Smooth muscle cell (in vitro differentiated cells): ENCODE results near the gene FTL. TPM values are rescaled to one million over a fixed set of nuclear protein-coding genes. Genes with fewer than 3 reads are reported as not detected.
A peak's percentile ranks its signal among the peaks of the same experiment; 100 is the strongest.

Source experiments
- DNase-seq: peaks from one replicate; lab custom pipeline; 2025; ENCODE audit not compliant: unreplicated experiment; lab: John Stamatoyannopoulos, UW
- H2AFZ ChIP-seq: fragments of 200-600 bp; sonication (generic); 2 replicates; pipeline ENCODE4 v1.6.0; 2016; ENCODE audit warnings: antibody characterized with exemption, low read depth, mild to moderate bottlenecking
- H3F3A ChIP-seq: fragments of 200-600 bp; sonication (generic); 2 replicates; pipeline ENCODE4 v1.6.0; 2017; ENCODE audit warnings: antibody characterized with exemption, low read depth
- H3K27ac ChIP-seq: fragments of 200-600 bp; sonication (generic); 2 replicates; pipeline ENCODE4 v1.5.1; 2016; ENCODE audit warnings: low read depth, mild to moderate bottlenecking
- H3K27me3 ChIP-seq: fragments of 200-600 bp; sonication (generic); 2 replicates; pipeline ENCODE4 v1.6.1; 2016; ENCODE audit warnings: low read depth, mild to moderate bottlenecking
- H3K36me3 ChIP-seq: fragments of 200-600 bp; sonication (generic); 2 replicates; pipeline ENCODE4 v1.5.1; 2016; ENCODE audit warnings: low read depth
- H3K4me1 ChIP-seq: fragments of 200-600 bp; sonication (generic); 2 replicates; pipeline ENCODE4 v1.5.1; 2016; ENCODE audit warnings: low read depth
- H3K4me2 ChIP-seq: fragments of 200-600 bp; sonication (generic); 2 replicates; pipeline ENCODE4 v1.6.0; 2016; ENCODE audit warnings: mild to moderate bottlenecking
- H3K4me3 ChIP-seq: fragments of 200-600 bp; sonication (generic); 2 replicates; pipeline ENCODE4 v1.5.1; 2016; ENCODE audit warnings: mild to moderate bottlenecking
- H3K79me2 ChIP-seq: fragments of 200-600 bp; sonication (generic); 2 replicates; pipeline ENCODE4 v1.6.0; 2016; ENCODE audit warnings: low read depth, mild to moderate bottlenecking
- H3K9ac ChIP-seq: fragments of 200-600 bp; sonication (generic); 2 replicates; pipeline ENCODE4 v1.6.0; 2016; ENCODE audit warnings: low read depth
- H3K9me3 ChIP-seq: fragments of 200-600 bp; sonication (generic); replicated peaks from 2 replicates; pipeline ENCODE4 v1.5.1; 2016; ENCODE audit warnings: low read depth
- H4K20me1 ChIP-seq: fragments of 200-600 bp; sonication (generic); 2 replicates; pipeline ENCODE4 v1.6.0; 2016; ENCODE audit warnings: low read depth
- CTCF ChIP-seq: fragments of 200-600 bp; sonication (generic); IDR thresholded peaks from 2 replicates; pipeline ENCODE4 v1.5.1; 2017; ENCODE audit warnings: borderline replicate concordance, mild to moderate bottlenecking, antibody characterized with exemption; ENCODE audit not compliant: insufficient read depth, poor library complexity, severe bottlenecking
- WGBS: methylation state at CpG from one replicate; pipeline ENCODE4 v1.1.7; 2016; ENCODE audit warnings: low lambda C conversion rate; 5-methylcytosine and 5-hydroxymethylcytosine counted together
- microRNA-seq: library from miRNA; unstranded; fragments of <30 nt; microRNA quantifications from one replicate; pipeline ENCODE4, GENCODE V29; 2016; ENCODE audit warnings: borderline number of aligned reads
- polyA plus RNA-seq: library from polyadenylated mRNA; unstranded; fragments of >200 nt; fragmentation: Nextera tagmentation; extraction: Ambion mirVana; gene quantifications from 2 replicates; pipeline ENCODE4 v1.2.1, GENCODE V29; 2016
- small RNA-seq: library from RNA; depleted of rRNA; stranded (forward); fragments of <200 nt; gene quantifications from one replicate; pipeline ENCODE3, GENCODE V24; 2014
- total RNA-seq: library from RNA; depleted of rRNA; stranded (reverse); fragments of >200 nt; gene quantifications from 2 replicates; pipeline ENCODE4 v1.2.3, GENCODE V29; 2014

The FTL gene
- total and polyA plus RNA-seq, 2 experiments from 2014 or later, result 5,904 to 12,053 TPM

GRCh38 chr19:49014123-49014869 lies 49.2 kb downstream of the FTL start:
- Histone ChIP-seq H3K79me2 (no peaks in the 10 kb centered on the region), H2AFZ (no peak overlapping the region), H3K4me3 (no peak overlapping the region), H3K4me2 (no peak overlapping the region), H3F3A (no peaks in the 10 kb centered on the region), H3K4me1 (no peaks in the 10 kb centered on the region), H3K9ac (no peak overlapping the region), H4K20me1 (no peaks in the 10 kb centered on the region), H3K27me3 (peaks cover 6% of the 10 kb centered on the region), H3K9me3 (no peaks in the 10 kb centered on the region), H3K27ac (no peak overlapping the region), H3K36me3 (no peaks in the 10 kb centered on the region)
- DNase-seq, result no peak
- TF ChIP-seq CTCF, result no peak
- 92% methylated on average over 32 of the region's 32 CpGs for WGBS

- Histone ChIP-seq H2AFZ (no peak overlapping the region), H3K9ac (no peak overlapping the region), H3K4me1 (no peaks in the 10 kb centered on the region), H3K79me2 (no peaks in the 10 kb centered on the region), H3K9me3 (no peaks in the 10 kb centered on the region), H4K20me1 (no peaks in the 10 kb centered on the region), H3K27ac (no peak overlapping the region), H3K4me2 (no peak overlapping the region), H3K4me3 (no peak overlapping the region), H3K36me3 (no peaks in the 10 kb centered on the region), H3F3A (no peaks in the 10 kb centered on the region), H3K27me3 (peaks cover 6% of the 10 kb centered on the region)
- 94% methylated on average over 18 of the region's 18 CpGs for WGBS
- no peak for DNase-seq
- no peak for TF ChIP-seq CTCF
Measured at GRCh38 chr19:49014870-49015255, 49.8 kb downstream of the FTL start.

- DNase-seq, result no peak
- Histone ChIP-seq H3K9me3 (no peaks in the 10 kb centered on the region), H2AFZ (no peak overlapping the region), H3K27ac (no peak overlapping the region), H4K20me1 (no peaks in the 10 kb centered on the region), H3K4me1 (no peaks in the 10 kb centered on the region), H3F3A (no peaks in the 10 kb centered on the region), H3K4me3 (no peak overlapping the region), H3K4me2 (no peak overlapping the region), H3K36me3 (no peaks in the 10 kb centered on the region), H3K79me2 (no peaks in the 10 kb centered on the region), H3K9ac (no peak overlapping the region), H3K27me3 (peaks cover 6% of the 10 kb centered on the region)
- no peak for TF ChIP-seq CTCF
- WGBS, result 99% methylated on average over 23 of the region's 29 CpGs
Measured at GRCh38 chr19:49016067-49016839, 51.1 kb downstream of the FTL start.

Small RNAs within 50 kb of the gene (microRNA-seq; reads per million reads assigned to microRNA genes)
- gene MIR6798, result not detected

Small RNAs within 50 kb of the gene (small RNA-seq; reads per million reads assigned to genes)
- gene AC026803.1 (0.18 reads per million), gene MIR6798 (0.26 reads per million, percentile 2 among the genes with 10 or more reads in this experiment)

Other genes starting within 250 kb of the FTL start
- gene MAMSTR, start 245.6 kb upstream of the FTL start, total RNA-seq, result 0.22 and 0.58 TPM in 2 replicates
- gene MAMSTR, start 245.6 kb upstream of the FTL start, polyA plus RNA-seq, result 3.2 and 3.9 TPM in 2 replicates
- 0.27 and 0.81 TPM in 2 replicates for gene RASIP1, start 224.7 kb upstream of the FTL start, total RNA-seq
- 2.7 and 3.5 TPM in 2 replicates for gene RASIP1, start 224.7 kb upstream of the FTL start, polyA plus RNA-seq
- gene IZUMO1, start 218.4 kb upstream of the FTL start, total RNA-seq, result 0.45 TPM in 1 of 2 replicates, not detected in the other
- gene IZUMO1, start 218.4 kb upstream of the FTL start, polyA plus RNA-seq, result not detected in 2 replicates
- gene FUT1, start 212.7 kb upstream of the FTL start, total RNA-seq, result 0.58 TPM in 2 replicates
- gene FUT1, start 212.7 kb upstream of the FTL start, polyA plus RNA-seq, result 0.51 and 1.8 TPM in 2 replicates
- gene FGF21, start 209.8 kb upstream of the FTL start, total RNA-seq, result not detected in 2 replicates
- gene FGF21, start 209.8 kb upstream of the FTL start, polyA plus RNA-seq, result not detected in 2 replicates
- gene BCAT2, start 154.3 kb upstream of the FTL start, total RNA-seq, result 11.8 and 24.9 TPM in 2 replicates
- gene BCAT2, start 154.3 kb upstream of the FTL start, polyA plus RNA-seq, result 30.9 and 45.4 TPM in 2 replicates
- 14.8 and 19.3 TPM in 2 replicates for gene HSD17B14, start 128.8 kb upstream of the FTL start, total RNA-seq
- 16.4 and 16.9 TPM in 2 replicates for gene HSD17B14, start 128.8 kb upstream of the FTL start, polyA plus RNA-seq
- gene PLEKHA4, start 96.7 kb upstream of the FTL start, total RNA-seq, result 2.6 and 4.4 TPM in 2 replicates
- gene PLEKHA4, start 96.7 kb upstream of the FTL start, polyA plus RNA-seq, result 32.6 and 39.2 TPM in 2 replicates
- gene PPP1R15A, start 92.9 kb upstream of the FTL start, total RNA-seq, result 88.5 and 99.3 TPM in 2 replicates
- gene PPP1R15A, start 92.9 kb upstream of the FTL start, polyA plus RNA-seq, result 339 and 357 TPM in 2 replicates
- gene TULP2, start 66.6 kb upstream of the FTL start, total RNA-seq, result 0.18 TPM in 1 of 2 replicates, not detected in the other
- 1.2 and 1.8 TPM in 2 replicates for gene TULP2, start 66.6 kb upstream of the FTL start, polyA plus RNA-seq
- 146 and 221 TPM in 2 replicates for gene NUCB1, start 65.0 kb upstream of the FTL start, total RNA-seq
- gene NUCB1, start 65.0 kb upstream of the FTL start, polyA plus RNA-seq, result 292 and 329 TPM in 2 replicates
- gene DHDH, start 31.6 kb upstream of the FTL start, total RNA-seq, result 0.27 TPM in 1 of 2 replicates, not detected in the other
- 0.87 and 1.0 TPM in 2 replicates for gene DHDH, start 31.6 kb upstream of the FTL start, polyA plus RNA-seq
- 42.8 and 124 TPM in 2 replicates for gene BAX, start 10.4 kb upstream of the FTL start, total RNA-seq
- gene BAX, start 10.4 kb upstream of the FTL start, polyA plus RNA-seq, result 153 and 185 TPM in 2 replicates
- 40.8 and 58.1 TPM in 2 replicates for gene GYS1, start 28.0 kb downstream of the FTL start, total RNA-seq
- 75.2 and 82.6 TPM in 2 replicates for gene GYS1, start 28.0 kb downstream of the FTL start, polyA plus RNA-seq
- gene RUVBL2, start 28.6 kb downstream of the FTL start, total RNA-seq, result 74.3 and 89.4 TPM in 2 replicates
- gene RUVBL2, start 28.6 kb downstream of the FTL start, polyA plus RNA-seq, result 117 and 123 TPM in 2 replicates
- gene LHB, start 51.8 kb downstream of the FTL start, total RNA-seq, result not detected in 2 replicates
- gene LHB, start 51.8 kb downstream of the FTL start, polyA plus RNA-seq, result 0.39 TPM in 1 of 2 replicates, not detected in the other
- not detected in 2 replicates for gene CGB3, start 59.0 kb downstream of the FTL start, total RNA-seq
- 0.45 and 1.8 TPM in 2 replicates for gene CGB3, start 59.0 kb downstream of the FTL start, polyA plus RNA-seq
- 2.3 TPM in 1 of 2 replicates, not detected in the other for gene CGB2, start 66.6 kb downstream of the FTL start, total RNA-seq
- gene CGB2, start 66.6 kb downstream of the FTL start, polyA plus RNA-seq, result 1.3 TPM in 1 of 2 replicates, not detected in the other
- not detected in 2 replicates for gene CGB1, start 71.6 kb downstream of the FTL start, total RNA-seq
- gene CGB1, start 71.6 kb downstream of the FTL start, polyA plus RNA-seq, result not detected in 2 replicates
- gene CGB5, start 78.5 kb downstream of the FTL start, total RNA-seq, result 2.5 TPM in 1 of 2 replicates, not detected in the other
- gene CGB5, start 78.5 kb downstream of the FTL start, polyA plus RNA-seq, result 2.0 and 3.4 TPM in 2 replicates
- gene CGB8, start 83.8 kb downstream of the FTL start, total RNA-seq, result not detected in 2 replicates
- gene CGB8, start 83.8 kb downstream of the FTL start, polyA plus RNA-seq, result 1.0 and 7.4 TPM in 2 replicates
- 1.3 and 2.0 TPM in 2 replicates for gene CGB7, start 92.4 kb downstream of the FTL start, total RNA-seq
- gene CGB7, start 92.4 kb downstream of the FTL start, polyA plus RNA-seq, result 2.5 and 7.6 TPM in 2 replicates
- gene NTF4, start 99.5 kb downstream of the FTL start, total RNA-seq, result 1.2 and 1.8 TPM in 2 replicates
- 1.4 and 7.8 TPM in 2 replicates for gene NTF4, start 99.5 kb downstream of the FTL start, polyA plus RNA-seq
- gene KCNA7, start 107.4 kb downstream of the FTL start, total RNA-seq, result not detected in 2 replicates
- gene KCNA7, start 107.4 kb downstream of the FTL start, polyA plus RNA-seq, result 0.08 and 0.18 TPM in 2 replicates
- gene SNRNP70, start 120.1 kb downstream of the FTL start, total RNA-seq, result 164 and 200 TPM in 2 replicates
- gene SNRNP70, start 120.1 kb downstream of the FTL start, polyA plus RNA-seq, result 206 and 216 TPM in 2 replicates
- 11.7 and 16.5 TPM in 2 replicates for gene LIN7B, start 149.1 kb downstream of the FTL start, total RNA-seq
- 24.7 and 30.7 TPM in 2 replicates for gene LIN7B, start 149.1 kb downstream of the FTL start, polyA plus RNA-seq
- gene C19orf73, start 153.8 kb downstream of the FTL start, total RNA-seq, result 0.54 and 2.9 TPM in 2 replicates
- 0.74 and 1.7 TPM in 2 replicates for gene C19orf73, start 153.8 kb downstream of the FTL start, polyA plus RNA-seq
- 3.2 and 10.9 TPM in 2 replicates for gene PPFIA3, start 154.2 kb downstream of the FTL start, total RNA-seq
- gene PPFIA3, start 154.2 kb downstream of the FTL start, polyA plus RNA-seq, result 16.3 and 20.3 TPM in 2 replicates
- gene HRC, start 190.1 kb downstream of the FTL start, total RNA-seq, result 1.1 TPM in 1 of 2 replicates, not detected in the other
- gene HRC, start 190.1 kb downstream of the FTL start, polyA plus RNA-seq, result 0.06 and 0.84 TPM in 2 replicates
- 15.0 and 27.7 TPM in 2 replicates for gene TRPM4, start 192.5 kb downstream of the FTL start, total RNA-seq
- gene TRPM4, start 192.5 kb downstream of the FTL start, polyA plus RNA-seq, result 32.1 and 47.0 TPM in 2 replicates